ENCODE measurements around the gene IDI1. TPM values are rescaled to one million over a fixed set of nuclear protein-coding genes. Genes with fewer than 3 reads are reported as not detected.
"Not testable (repeated sequence)": the region's sequence is repeated elsewhere in the genome, so short reads cannot be mapped to it uniquely, and the experiment has no call there.

IDI1 gene
- total RNA-seq, 1 experiment from 2014 or later: 47.2 TPM

GRCh38 chr10:1041514-1041913 is 7.4 kb downstream of the IDI1 start (continued):
- TF ChIP-seq, protein P1, sequence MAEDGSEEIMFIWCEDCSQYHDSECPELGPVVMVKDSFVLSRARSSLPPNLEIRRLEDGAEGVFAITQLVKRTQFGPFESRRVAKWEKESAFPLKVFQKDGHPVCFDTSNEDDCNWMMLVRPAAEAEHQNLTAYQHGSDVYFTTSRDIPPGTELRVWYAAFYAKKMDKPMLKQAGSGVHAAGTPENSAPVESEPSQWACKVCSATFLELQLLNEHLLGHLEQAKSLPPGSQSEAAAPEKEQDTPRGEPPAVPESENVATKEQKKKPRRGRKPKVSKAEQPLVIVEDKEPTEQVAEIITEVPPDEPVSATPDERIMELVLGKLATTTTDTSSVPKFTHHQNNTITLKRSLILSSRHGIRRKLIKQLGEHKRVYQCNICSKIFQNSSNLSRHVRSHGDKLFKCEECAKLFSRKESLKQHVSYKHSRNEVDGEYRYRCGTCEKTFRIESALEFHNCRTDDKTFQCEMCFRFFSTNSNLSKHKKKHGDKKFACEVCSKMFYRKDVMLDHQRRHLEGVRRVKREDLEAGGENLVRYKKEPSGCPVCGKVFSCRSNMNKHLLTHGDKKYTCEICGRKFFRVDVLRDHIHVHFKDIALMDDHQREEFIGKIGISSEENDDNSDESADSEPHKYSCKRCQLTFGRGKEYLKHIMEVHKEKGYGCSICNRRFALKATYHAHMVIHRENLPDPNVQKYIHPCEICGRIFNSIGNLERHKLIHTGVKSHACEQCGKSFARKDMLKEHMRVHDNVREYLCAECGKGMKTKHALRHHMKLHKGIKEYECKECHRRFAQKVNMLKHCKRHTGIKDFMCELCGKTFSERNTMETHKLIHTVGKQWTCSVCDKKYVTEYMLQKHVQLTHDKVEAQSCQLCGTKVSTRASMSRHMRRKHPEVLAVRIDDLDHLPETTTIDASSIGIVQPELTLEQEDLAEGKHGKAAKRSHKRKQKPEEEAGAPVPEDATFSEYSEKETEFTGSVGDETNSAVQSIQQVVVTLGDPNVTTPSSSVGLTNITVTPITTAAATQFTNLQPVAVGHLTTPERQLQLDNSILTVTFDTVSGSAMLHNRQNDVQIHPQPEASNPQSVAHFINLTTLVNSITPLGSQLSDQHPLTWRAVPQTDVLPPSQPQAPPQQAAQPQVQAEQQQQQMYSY (CRISPR knock-in tag; IDR thresholded peaks at IDR 0.05): no peak
- TF ChIP-seq NFE2L1 (CRISPR knock-in tag; IDR thresholded peaks at IDR 0.05) (no peak), TP53 (CRISPR knock-in tag; IDR thresholded peaks at IDR 0.05) (no peak)

DNA sequence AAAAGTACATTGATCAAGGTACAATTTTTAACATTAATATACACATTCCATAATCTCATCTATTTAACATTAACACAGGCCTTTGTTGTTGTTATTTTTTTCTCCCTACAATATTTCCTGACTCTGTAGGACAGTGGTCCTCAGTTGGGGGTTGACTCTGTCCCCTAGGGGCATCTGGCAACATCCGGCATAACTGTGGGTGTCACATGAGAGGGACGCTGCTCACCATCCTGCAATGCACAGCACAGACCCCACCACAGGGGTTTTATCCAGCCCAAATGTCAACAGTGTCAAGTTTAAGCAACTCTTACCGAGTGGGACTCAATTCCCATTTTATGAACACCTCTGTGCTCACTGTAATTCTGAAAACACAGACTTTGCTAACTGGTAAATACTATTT is 8.8 kb downstream of the IDI1 start:
- Mint-ChIP-seq H3K27me3 (ENCODE audit: low read depth) (no peaks in the 10 kb centered on the region), H3K36me3 (peaks cover 41% of the 10 kb centered on the region), H3K9me3 (no peaks in the 10 kb centered on the region), H3K4me3 (no peak overlapping the region), H3K4me1 (peaks cover 3% of the 10 kb centered on the region), H3K27ac (no peak overlapping the region)
- POLR2A ChIA-PET: no interaction called here
- TF ChIP-seq PREB (CRISPR knock-in tag; IDR thresholded peaks at IDR 0.05; ENCODE audit: borderline replicate concordance) (no peak), ZNF138 (CRISPR knock-in tag; conservative IDR thresholded peaks at IDR 0.05) (no peak), GRHL2 (CRISPR knock-in tag; IDR thresholded peaks at IDR 0.05; ENCODE audit: insufficient replicate concordance, severe bottlenecking) (no peak), E2F4 (CRISPR knock-in tag; IDR thresholded peaks at IDR 0.05; ENCODE audit: borderline replicate concordance, low read depth) (no peak), TCF7 (CRISPR knock-in tag; IDR thresholded peaks at IDR 0.05; ENCODE audit: low read depth) (no peak), JUN (CRISPR knock-in tag; IDR thresholded peaks at IDR 0.05) (no peak), ZNF317 (CRISPR knock-in tag; IDR thresholded peaks at IDR 0.05; ENCODE audit: borderline replicate concordance, low read depth) (no peak), NFATC4 (CRISPR knock-in tag; IDR thresholded peaks at IDR 0.05) (no peak), NFE2L1 (CRISPR knock-in tag; IDR thresholded peaks at IDR 0.05) (no peak), ESRRA (CRISPR knock-in tag; IDR thresholded peaks at IDR 0.05; ENCODE audit: borderline replicate concordance) (no peak), ATF1 (CRISPR knock-in tag; IDR thresholded peaks at IDR 0.05) (no peak)
- TF ChIP-seq, protein P2, sequence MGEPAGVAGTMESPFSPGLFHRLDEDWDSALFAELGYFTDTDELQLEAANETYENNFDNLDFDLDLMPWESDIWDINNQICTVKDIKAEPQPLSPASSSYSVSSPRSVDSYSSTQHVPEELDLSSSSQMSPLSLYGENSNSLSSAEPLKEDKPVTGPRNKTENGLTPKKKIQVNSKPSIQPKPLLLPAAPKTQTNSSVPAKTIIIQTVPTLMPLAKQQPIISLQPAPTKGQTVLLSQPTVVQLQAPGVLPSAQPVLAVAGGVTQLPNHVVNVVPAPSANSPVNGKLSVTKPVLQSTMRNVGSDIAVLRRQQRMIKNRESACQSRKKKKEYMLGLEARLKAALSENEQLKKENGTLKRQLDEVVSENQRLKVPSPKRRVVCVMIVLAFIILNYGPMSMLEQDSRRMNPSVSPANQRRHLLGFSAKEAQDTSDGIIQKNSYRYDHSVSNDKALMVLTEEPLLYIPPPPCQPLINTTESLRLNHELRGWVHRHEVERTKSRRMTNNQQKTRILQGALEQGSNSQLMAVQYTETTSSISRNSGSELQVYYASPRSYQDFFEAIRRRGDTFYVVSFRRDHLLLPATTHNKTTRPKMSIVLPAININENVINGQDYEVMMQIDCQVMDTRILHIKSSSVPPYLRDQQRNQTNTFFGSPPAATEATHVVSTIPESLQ (CRISPR knock-in tag; IDR thresholded peaks at IDR 0.05): no peak
- TF ChIP-seq, protein P1 (CRISPR knock-in tag; IDR thresholded peaks at IDR 0.05): no peak
- ATAC-seq (no peak), DNase-seq (ENCODE audit: low spot score) (no peak)
- CTCF ChIA-PET: no interaction called here

- H3K27ac Mint-ChIP-seq; H3K27me3 Mint-ChIP-seq (ENCODE audit: low read depth); POLR2A ChIA-PET; H3K4me1 Mint-ChIP-seq; H3K4me3 Mint-ChIP-seq; CTCF ChIA-PET; ATAC-seq; H3K9me3 Mint-ChIP-seq; DNase-seq (ENCODE audit: low spot score): not testable (repeated sequence)
- H3K36me3 Mint-ChIP-seq: peaks cover 34% of the 10 kb centered on the region
These were observed 10.2 kb downstream of the IDI1 start for GRCh38 chr10:1038769-1039168.
